ENCODE measurements around the gene VWA5B2.

DNA sequence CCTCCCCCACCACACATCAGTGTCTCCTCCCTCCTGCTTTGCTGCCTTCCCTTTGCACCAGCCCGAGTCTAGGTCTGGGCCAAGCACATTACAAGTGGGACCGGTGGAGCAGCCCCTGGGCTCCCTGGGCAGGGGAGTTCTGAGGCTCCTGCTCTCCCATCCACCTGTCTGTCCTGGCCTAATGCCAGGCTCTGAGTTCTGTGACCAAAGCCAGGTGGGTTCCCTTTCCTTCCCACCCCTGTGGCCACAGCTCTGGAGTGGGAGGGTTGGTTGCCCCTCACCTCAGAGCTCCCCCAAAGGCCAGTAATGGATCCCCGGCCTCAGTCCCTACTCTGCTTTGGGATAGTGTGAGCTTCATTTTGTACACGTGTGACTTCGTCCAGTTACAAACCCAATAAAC, 45.7 kb upstream of the VWA5B2 start:
- TF ChIP-seq, protein P1, sequence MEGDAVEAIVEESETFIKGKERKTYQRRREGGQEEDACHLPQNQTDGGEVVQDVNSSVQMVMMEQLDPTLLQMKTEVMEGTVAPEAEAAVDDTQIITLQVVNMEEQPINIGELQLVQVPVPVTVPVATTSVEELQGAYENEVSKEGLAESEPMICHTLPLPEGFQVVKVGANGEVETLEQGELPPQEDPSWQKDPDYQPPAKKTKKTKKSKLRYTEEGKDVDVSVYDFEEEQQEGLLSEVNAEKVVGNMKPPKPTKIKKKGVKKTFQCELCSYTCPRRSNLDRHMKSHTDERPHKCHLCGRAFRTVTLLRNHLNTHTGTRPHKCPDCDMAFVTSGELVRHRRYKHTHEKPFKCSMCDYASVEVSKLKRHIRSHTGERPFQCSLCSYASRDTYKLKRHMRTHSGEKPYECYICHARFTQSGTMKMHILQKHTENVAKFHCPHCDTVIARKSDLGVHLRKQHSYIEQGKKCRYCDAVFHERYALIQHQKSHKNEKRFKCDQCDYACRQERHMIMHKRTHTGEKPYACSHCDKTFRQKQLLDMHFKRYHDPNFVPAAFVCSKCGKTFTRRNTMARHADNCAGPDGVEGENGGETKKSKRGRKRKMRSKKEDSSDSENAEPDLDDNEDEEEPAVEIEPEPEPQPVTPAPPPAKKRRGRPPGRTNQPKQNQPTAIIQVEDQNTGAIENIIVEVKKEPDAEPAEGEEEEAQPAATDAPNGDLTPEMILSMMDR (IDR thresholded peaks at IDR 0.05) = no peak
- TF ChIP-seq POLR2AphosphoS5 (IDR thresholded peaks at IDR 0.05) = no peak
- TF ChIP-seq POLR2A (IDR thresholded peaks at IDR 0.05) = no peak
- no peak for TF ChIP-seq EP300 (IDR thresholded peaks at IDR 0.05; ENCODE audit: low read depth)
